ENCODE results near the gene SLC7A14.
"Not testable (repeated sequence)": the region's sequence is repeated elsewhere in the genome, so short reads cannot be mapped to it uniquely, and the experiment has no call there.

The SLC7A14 gene

DNA sequence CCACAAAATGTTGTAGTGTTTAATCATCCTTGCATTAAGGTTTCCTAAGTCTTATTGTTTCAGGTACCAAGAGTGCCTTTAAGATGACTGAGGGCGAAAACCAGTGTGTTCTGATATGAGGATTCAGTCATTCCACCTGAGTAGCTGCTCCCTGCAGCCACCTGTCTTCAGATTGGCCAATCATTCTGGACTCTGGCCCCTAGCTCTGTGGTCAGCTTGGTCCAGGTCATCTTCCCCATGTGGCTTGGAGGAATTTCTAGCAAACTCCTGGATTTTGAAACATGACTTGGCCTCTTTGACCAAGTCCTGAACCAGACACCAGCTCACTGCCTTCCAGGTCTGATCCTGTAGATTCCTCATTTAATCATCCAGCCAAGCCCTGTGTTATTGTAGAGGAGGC, 7.8 kb upstream of the SLC7A14 start:
- DNase-seq, result no peak

DNA sequence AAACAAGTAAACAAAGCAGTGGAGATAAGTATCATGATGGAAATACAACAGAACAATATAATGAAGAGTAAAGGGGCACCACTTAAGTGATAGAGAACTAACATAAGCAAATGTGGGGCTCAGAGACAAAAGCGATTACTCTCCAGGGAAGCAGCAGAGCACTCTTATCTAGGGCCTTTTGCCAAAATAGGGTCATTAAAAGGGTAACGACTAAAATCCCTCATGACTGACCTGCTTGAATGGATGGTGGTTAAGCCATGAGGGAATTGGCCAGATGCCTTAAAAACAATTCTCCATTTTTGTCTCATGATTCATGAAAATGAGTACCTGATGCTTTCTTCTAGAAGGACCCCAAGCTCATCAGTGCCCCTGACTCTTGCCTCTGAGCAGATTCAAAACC, 3.2 kb upstream of the SLC7A14 start:
- DNase-seq, result no peak

DNA sequence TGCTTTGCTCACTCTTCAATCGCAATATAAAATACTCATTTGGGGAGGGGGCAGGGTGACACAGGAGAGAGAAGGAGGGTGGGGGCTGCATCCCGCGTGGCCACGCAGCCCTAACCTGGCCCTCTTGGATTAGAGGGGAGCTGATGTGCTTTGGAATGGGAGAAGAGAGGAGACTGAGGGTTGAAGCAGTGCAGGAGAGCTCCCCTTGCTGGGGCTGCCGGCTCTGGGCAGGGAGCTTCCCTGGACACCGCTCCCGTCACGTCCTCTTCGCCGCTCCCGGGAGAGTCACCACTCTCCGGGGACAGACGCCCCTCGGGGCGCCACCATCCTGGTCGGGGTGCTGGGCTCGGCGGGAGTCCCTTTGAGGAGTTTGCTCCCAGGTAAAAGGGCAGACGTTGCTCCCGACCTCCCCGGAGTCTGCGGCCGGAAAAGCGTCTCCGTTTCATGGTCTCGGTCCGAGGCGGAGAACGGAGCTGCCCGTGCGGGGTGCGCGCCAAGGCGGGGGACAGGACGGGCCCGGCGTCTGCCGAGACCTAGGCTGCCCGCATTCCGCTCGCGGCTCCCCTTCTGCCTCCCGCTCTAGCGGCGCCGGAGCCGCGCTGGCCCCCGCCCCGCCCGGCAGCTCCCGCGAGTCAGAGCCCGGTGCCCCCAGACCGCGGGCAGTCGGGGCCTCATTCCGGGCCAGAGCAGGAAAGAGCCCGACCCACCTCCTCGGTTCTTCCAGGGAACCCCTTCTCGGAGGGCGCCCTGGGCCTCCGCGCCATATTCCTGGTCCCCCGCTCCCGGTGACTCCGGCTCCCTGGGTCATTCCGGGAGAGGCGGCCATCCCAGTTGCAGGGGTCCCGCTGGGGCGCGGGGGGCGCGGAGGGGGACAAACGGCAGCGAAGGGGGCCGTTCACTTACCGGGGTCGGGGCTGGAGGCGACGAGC, 603 bp downstream of the SLC7A14 start:
- DNase-seq, result no peak

DNA sequence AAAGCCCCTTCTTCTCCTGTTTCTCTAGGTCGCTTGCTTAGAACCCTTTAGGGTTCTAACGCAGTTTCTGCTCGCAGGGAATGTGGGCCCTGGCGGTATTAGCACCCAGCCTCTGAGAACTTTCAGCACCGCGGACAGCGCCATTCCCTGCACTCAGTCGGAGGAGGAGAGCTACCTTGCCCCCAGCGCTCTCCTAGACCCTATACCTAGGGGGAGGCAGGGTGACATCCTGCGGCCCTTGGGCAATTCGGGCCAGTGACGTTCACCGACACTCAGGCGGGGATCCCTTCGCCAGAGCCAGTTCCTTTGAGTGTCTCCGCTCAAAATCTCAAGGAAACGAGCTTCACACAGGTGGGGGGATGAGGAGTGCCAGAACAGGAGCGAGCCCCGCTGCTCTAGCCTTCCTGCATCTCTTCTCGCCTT, 1.3 kb downstream of the SLC7A14 start:
- DNase-seq, result peak in 1 of 2 experiments; percentile 64

DNA sequence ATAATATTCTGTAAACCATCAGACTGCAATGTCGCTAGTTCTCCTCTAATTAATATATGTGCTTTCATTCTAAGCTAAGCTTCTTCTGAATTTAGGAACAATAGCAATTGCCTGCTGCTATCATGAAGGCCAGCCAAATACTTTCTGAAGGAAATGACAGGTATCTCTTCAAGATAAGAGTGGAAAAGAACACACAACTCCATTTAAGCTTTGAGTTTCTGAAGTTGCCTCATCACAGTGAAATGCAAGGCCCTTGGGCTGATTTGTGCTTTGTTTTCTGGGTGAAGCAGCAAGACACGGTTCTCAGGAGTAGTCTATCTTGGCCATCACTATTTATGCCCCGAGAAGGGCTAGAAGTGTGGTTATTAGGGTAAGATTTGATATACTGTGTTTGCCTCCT, 6.2 kb downstream of the SLC7A14 start:
- DNase-seq, result no peak

DNA sequence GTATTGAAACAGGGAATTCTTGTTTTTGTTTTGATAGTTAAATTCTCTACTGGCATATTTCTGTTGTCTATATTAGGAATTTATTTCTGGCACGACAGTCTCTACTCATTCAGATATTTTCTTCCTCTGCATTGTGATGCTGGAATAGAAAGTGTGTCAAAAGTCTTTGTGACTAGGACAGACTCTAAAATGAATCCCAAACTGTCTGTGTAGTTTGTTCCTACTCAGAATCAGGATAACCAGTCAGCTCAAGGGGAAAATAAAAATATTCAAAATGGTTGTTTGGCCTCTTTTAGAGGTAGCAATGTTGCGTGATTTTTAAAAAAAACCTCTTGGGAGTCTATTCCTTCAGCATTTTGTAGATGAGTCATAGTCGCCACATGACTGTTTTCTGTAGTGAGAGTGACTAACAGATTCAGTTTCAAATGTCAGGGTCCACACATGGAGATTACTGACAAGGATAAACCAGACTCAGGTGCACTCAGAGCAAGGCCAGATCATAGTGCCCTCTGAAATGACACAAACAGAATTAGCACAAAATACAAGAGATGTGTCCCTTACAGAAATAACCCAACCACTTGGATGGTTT, 13.1 kb downstream of the SLC7A14 start:
- no peak for DNase-seq

DNA sequence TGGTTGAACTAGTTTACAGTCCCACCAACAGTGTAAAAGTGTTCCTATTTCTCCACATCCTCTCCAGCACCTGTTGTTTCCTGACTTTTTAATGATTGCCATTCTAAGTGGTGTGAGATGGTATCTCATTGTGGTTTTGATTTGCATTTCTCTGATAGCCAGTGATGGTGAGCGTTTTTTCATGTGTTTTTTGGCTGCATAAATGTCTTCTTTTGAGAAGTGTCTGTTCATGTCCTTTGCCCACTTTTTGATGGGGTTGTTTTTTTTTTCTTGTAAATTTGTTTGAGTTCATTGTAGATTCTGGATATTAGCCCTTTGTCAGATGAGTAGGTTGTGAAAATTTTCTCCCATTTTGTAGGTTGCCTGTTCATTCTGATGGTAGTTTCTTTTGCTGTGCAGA, 18.3 kb downstream of the SLC7A14 start:
- not testable (repeated sequence) for DNase-seq

DNA sequence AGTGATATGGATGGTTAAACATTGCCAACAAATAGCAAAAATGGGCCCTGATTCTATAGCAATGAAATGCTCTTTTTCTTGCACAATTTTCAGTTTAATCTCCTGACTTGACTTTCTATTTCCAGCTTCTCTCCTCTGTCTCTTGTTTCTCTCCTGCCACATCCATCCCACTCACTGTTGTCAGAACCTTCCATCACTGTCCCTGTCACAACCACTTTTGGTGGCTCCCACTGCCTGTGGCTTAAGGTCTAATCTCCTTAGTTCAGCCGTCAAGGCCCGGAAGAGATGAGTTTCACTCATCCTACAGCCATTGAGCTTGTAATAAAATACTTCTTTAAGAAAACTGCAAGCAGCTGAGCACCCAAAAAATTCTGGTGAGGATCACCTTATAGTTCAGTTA, 19.5 kb downstream of the SLC7A14 start:
- DNase-seq, result no peak

DNA sequence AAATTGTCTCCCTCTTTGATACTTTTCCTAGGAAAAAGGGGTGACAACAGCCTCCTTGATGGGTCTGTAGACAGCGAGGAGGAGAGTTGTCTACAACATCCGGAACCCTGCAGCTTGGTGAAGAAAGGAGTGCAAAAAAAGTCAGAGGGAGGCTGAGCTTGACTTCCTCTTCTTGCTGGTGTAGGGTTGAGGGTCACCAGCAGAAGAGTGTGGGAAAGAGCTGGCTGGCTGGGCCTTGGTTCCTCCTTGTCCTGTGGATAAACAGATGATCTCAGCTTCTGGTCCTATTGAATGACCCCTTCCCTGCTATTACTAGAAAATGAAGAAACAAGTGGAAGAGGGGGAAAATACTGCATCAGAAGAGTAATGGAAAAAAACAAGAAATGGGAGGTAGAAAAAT, 20.4 kb downstream of the SLC7A14 start:
- no peak for DNase-seq

DNA sequence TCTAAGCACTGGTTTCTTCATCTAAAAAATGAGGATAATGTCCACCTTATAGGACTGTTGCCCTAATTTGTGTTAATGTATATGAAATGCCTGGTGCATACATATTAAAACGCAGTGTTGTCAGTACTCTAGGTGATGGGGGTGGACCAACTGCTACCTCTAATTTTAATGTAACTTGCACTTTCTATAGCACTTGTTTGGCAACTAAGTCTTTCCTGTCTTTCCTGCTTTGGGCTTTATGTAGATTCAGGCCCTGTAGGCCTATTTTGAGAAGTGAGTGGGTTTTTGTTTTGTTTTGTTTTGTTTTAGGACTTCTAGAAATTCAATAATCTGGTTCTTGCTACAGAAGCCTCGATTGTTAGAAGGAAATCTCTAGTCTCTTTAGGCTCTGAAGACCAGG, 21.2 kb downstream of the SLC7A14 start:
- no peak for DNase-seq

DNA sequence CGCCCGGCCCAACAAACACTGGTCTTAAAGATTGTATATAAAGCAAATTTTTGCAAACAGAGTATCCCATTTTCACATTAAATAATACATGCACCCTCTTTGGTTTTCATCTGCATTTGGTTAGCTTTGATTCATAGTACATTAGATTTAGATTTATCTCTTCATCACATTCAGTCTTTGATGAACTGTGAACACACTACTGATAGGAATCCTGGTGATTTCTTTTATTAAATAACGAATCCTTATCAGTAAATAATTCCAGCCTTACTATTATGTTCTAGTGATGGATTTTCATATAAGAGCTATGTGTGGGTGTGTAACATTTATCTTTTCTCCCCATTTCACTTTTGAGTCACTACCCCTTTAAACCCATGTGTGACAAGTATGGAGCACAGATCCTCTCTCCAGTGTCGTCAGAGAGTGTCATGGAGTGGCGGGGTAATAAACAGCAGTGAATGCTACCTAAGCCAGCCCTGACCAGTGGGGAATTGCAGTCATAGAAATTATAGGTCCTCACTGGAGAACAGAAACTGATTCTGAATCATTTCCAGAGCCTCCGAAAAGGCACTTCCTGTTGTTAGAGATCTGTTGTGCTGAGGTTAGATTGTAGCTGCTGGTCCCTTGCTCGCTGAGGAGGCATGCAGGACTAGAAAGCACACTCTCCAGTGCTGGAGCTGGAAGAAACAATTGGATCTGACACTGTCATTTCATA, 22.0 kb downstream of the SLC7A14 start:
- DNase-seq, result no peak

DNA sequence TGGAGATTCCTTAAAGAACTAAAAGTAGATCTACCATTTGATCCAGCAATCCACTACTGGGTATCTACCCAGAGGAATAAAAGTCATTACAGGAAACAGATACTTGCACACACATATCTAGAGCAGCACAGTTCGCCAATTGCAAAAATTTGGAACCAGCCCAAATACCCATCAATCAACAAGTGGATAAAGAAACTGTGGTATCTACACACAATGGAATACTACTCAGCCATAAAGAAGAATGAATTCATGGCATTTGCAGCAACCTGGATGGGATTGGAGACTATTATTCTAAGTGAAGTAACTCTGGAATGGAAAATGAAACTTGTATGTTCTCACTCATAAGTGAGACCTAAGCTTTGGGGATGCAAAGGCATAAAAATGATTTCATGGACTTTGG, 23.8 kb downstream of the SLC7A14 start:
- no peak for DNase-seq

DNA sequence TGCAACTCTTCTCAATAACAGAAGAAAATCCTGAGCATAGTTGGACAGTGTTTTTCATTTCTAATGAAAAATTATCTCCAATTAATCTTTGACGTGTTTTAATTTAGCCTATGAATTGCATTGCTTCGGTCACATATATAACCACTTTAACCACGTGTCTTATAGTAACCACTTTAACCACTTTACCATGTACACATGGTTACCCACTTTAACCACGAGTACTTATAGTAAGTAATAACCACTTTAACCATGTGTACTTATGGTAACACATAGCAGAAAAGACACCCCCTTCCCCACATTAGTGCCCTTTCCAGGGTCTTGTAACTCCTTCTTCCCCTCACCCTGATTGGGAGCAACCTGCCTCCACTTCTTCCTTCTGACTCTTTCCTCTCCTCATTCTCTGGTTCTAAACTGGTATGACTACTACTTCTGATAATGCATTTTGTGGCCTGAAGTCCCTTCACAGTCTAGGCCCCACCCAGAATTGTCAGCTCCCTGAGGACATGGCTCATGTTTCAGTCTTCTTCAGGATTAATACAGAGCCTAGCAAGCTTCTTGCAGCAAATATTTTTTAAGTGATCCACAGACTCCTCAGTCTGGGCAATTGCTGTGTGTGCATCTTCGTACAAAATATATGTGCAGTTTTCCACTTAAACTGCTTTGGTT, 25.0 kb downstream of the SLC7A14 start:
- no peak for DNase-seq

DNA sequence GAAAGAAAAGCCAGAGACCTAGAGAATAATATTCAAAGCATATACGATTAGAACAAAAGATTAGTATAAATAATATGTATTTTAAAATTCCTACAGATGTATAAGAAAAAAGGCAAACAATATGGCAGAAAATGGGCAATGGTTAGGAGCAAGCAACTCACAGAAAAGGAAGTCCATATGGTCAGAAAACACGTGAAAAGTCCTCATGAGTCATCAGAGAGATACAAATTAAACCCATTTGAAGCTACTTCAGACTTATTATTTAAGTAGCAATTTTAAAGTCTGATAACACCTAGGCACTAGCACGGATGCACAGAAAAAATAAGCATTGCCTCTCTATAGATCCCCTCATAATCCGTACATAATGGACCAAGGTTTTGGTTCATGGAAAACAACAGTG, 25.6 kb downstream of the SLC7A14 start:
- DNase-seq, result no peak

DNA sequence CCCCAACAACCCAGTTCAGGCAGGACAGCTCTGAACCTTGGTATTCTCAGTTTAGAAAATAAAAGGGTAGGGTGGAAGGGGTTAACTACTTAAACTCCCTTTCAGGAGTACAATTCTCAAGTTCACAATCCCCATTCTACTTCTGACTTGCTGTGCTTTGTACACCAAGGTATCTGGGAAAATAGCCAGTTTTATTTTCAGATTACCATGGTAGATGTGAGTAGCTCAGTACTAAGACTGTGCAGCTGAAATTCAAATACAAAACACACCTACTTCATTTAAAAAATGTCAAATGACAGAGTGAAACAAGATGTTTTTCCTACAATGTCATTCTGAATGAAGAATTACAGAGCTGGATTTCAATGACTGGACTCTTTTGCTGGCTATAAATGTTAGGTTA, 27.4 kb downstream of the SLC7A14 start:
- DNase-seq, result no peak

DNA sequence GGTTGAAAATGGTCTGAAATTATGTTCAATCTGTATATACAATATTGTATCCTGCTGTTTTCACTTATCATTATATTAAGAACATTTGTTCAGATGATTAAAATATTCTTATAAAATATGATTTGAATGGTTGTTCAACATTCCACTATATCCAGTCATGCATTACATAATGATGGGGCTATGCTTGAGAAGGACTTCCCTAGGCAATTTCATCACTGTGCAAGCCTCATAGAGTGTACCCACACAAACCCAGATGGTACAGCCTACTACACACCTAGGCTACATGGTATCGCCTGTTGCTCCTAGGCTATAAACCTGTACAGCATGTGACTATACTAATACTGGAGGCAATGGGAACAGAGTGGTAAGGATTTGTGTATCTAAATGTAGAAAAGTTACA, 30.5 kb downstream of the SLC7A14 start:
- DNase-seq, result no peak

DNA sequence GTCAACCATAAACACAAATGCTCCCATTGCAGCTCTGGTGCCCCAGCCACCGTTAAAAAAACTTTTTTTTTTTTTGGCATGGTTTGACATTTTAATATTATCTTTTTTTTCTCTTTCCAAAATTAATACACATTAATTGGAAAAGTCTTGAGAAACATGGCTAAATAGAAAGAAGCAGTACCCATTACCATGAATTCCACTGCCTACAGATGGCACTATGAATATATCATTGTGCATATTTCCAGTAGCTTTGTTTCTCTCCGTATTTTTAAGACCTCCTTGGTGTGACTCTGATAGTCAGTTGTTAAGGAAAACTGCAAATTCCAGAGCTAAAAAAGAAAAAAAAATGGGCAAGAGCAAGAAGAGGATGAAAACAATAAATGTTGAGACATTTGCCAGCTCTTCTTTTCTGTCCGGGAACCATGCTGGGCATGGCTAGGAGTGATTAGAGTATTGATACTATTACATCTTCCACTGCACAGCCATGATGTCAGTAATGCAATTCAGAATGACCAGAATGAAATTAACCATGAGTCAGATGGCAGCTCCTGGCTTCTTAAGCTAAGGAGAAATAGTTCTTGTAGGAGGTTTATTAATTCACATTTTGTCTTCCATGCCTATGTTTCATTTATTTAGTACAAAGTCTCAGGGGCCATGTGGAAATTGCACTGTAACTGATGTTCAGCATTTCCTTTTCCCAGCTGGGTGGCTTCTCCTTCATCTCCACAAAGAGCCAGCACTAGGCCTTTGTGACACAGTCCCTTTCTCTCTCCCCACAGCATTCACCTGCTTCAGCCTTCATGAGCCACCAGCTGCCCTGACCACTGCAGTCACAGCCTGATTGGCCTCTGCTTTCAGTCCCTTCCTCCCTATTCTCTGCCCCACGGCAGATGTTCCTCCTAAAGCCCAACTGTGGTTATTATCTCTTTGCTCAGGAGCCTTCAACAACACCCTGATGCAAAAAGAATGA, 31.8 kb downstream of the SLC7A14 start:
- DNase-seq, result no peak

DNA sequence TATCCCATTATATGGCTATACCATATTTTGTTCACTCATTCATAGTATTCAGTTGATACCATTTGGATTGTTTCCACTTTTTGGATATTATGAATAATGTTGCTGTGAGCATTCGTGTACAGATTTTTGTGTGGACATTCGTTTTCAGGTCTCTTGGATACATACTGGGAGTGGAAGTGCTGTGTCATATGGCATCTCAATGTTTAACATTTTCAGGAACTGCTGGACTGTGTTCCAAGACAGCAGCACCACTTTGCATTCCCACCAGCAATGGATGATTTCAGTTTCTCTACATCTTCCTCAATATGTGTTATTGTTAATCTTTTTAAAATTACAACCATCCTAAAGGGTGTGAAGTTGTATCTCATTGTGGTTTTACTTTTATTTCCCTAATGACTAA, 34.6 kb downstream of the SLC7A14 start:
- DNase-seq, result no peak

DNA sequence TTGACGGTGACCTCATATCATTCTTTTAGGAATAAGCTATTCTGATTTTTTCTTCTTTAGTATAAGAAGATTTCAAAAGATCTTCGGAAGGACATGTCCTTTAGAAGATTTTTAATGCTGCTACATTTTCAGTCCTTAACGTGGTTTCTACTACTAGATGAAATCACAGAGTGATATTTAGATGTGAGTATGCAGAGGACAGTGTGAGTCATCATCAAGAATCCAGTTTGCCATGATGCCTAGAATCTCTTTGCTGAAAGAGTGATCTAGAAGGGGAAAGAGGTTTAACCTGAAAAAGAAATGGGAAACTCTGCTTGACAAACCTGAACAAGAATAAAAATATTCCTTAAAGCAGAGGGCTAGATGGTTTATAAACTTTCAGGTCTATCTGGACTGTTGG, 43.2 kb downstream of the SLC7A14 start:
- DNase-seq, result no peak

DNA sequence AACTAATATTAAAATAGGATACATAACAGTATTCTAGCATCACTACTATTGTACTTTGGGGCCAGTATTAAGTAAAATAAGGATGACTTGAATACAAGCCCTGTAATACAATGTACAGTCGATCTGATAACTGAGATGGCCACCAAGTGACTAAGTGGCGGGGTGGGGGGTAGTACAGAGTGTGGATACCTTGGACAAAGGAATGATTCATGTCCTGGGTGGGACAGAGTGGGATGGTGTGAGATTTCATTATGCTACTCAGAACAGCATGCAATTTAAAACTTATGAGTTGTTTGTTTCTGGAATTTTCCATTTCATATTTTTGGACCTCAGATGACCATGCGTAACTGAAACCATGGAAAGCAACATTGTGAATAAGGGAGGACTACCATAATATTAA, 46.0 kb downstream of the SLC7A14 start:
- no peak for DNase-seq

DNA sequence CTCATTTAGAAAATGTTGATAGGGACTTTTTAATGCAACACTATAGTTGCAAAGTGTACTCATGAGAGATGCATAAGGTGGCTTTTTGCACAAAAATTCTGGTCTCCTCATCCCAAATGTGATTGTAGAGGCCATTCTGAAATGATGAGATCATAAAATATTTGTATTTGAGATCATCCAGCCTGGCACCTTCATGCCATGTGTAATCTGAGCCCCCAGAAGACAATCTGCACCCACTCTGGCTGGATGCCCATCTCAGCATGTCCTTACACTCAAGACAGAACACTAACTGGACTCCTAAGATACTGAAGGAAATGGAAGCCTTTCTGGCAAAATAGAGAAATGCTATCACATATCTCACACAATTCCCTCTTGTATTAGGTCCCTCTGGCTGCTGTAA, 49.2 kb downstream of the SLC7A14 start:
- no peak for DNase-seq

DNA sequence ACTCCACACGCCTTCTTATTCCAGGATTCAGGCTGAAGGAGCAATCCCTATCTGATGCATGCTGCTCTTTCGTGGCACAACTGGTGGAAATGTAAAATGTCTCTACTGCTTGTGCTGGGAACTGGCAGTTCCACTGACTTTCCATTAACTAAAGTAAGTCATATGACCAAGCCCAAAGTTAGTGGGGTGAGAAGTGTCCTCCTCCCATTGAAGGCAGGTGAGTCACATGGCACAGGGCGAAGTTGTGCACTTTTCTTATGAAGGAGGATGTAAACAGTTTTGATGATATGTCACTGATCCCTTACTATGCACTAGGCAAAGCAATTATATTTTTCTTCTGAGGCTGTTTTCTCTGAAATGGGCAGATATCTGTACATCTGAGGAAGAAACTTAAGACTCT, 51.6 kb downstream of the SLC7A14 start:
- DNase-seq, result no peak

All from NCI-H187 (cell line).